NCI-H1930 (cell line): ENCODE measurements around the gene KISS1.

Source experiments
- DNase-seq, 2 experiments: peaks; one replicate each; lab custom pipeline; 2025; lab: John Stamatoyannopoulos, UW

Gene KISS1

DNA sequence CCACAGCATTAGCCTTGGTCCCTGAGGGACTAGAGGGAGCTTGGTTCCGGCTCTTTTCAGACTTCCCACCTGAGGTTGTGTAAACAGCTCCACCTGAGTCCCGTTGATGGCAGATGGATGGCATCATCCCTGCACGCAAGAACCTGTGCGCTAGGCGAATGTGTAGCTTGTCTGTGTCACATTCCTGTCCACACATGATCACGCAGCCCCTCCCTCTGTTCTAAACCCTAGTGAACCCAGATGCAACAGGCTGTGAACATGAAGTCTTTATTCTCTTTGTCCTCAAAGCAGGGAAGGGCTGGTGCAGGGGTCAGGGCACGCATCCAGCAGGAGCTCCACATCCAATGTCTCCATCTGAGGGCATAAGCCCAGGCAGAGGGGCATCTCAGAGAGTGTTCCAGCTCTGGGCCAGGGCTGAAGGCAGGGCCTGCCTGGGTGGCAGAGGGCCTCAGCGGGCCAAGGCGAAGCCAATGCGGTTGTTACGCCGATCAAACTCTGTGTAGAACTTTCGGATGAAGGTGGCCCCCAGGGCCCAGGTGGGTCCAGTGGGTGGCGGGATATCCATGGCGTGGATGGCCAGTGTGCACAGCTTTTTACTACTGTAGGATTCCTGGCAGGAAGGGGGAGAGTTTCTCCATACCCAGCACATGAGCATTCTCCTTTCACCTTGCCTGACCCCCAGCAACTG lies 41.6 kb downstream of the KISS1 start:
- no peak for DNase-seq

DNA sequence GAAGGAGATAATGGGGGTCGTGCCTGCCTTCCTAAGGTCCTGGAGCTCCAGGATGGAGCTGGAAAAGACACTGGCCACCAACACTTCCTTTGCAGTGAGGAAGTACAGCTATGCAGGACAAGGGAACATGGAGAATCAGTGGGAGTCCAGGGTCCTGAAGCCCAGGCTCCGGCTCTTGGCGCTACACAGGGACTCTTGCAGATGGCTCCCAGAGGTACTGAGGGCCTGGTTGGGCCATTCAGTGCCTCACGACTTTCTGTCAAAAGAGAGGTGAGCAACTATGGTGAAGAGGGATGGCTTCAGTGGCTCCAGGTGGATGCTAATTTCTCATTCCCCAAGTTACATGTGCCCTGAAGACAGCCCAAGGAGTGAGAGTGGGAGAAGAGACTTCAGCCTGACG lies 42.6 kb downstream of the KISS1 start:
- DNase-seq = no peak

DNA sequence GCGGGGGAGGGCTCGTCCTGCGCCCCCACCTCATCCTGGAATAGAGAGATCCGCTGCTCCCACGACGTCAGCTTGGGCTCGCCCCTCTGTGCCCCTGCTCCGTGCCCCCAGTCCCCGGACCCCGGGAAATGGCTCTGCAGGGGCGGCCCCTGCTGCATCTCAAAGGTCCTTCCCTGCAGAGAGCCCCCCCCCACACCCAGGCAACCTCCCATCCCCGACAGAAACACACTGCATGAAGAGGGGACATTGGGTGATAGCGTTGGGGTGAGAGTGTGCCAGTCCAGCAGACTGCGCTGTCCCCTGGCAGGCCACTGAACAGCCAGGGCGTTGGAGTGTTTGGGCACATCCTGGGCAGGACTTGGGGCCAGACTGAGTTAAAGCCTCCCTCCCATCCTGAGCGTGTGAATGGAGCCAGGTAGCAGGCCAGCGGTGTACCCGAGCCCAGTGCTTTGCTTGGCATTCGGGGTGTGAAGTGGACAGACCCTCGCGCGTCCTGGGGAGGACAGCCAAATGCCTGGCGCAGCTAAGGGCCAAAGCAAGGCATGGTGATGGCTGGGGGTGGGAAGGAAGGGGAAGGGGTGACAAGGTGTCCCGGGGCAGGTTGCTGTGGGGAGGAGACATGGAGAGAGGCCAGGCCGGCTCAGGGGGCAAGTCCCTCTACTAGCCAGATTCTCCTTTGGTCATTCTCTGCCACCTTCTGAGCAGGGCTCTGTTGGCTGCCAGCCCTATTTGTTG lies 43.8 kb downstream of the KISS1 start:
- no peak for DNase-seq

DNA sequence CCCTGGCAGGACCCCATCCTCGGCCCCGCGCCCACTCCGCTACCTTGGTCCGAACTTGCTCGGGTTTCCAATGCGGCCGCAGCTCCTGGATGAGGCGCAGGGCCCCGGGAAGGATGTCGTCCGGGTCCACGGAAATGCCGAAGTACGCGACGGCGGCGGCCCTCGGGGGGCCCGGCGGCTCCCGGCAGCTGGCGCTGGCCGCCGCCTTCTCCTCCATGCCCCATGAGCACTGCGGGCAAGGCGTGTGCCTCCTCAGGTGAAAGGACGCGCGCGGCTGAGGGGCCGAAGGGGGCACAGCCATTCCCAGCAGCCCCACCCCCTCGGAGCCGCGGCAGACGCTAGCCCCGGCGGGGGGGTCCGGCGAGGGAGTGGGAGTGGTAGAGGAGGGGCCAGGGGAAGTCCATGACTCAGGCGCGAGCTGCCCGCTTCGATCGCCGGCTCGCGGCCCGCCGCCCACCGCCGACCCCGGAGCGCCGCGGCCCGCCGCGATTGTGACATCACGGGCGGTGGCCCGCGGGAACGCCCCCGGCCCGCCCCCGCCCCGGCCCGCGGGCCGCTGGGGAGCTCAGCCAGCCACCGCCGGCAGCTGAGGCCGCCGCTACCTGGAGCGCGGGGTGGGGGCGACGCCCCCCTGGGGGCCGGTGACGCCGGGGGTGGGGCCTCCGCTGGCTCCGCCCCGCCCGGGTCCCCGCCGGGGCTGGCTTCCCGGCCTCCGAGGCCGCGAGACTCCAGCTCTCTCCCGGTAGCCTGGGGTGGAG lies 44.6 kb downstream of the KISS1 start, which contains the start of gene ETNK2:
Gene ETNK2 (minus strand): TSS at position 493 of the 758 bp plus-strand sequence. CDS start 192 bp downstream, at position 301.
- peak; percentile 60 to 69 for DNase-seq

DNA sequence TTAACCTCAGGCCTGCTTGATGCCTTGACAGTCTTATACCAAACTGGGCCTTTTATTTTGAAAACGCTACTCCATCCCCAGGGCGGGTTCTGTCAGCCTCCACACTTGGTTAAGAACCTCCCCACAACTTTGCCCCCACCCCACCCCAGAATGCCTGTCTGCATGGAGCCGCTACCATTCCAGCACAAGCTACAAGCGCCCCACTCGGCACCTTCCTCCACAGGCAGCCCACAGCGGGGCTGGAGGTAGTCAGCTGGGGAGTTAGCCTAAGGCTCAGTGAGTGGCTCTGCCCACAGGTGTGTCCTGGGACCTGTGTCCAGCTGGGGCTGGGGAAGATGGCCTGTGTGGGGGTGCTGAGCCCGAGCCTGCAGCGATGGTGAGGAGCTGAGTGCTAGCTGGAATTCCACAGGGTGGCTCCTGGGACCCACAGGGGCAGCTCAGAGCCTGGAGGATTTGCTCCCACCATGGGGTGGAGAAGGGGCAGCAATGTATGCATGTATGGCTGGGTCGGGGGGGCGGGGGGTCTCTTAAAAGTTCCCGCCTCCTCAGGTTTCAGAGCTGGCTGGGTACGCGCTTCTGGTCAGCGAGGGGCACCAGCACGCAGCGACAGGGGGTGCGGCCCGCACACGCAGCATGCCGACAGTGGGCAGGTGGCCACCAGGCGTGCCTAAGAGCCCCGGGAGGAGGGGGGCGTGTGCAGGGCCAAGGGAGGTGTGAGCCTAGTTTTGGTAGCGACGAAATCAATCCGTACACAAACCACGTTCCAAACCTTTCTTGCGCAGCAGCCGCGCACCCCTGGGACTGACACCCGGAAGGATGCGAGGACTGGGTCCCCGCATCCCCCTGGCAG lies 45.4 kb downstream of the KISS1 start:
- DNase-seq = no peak

DNA sequence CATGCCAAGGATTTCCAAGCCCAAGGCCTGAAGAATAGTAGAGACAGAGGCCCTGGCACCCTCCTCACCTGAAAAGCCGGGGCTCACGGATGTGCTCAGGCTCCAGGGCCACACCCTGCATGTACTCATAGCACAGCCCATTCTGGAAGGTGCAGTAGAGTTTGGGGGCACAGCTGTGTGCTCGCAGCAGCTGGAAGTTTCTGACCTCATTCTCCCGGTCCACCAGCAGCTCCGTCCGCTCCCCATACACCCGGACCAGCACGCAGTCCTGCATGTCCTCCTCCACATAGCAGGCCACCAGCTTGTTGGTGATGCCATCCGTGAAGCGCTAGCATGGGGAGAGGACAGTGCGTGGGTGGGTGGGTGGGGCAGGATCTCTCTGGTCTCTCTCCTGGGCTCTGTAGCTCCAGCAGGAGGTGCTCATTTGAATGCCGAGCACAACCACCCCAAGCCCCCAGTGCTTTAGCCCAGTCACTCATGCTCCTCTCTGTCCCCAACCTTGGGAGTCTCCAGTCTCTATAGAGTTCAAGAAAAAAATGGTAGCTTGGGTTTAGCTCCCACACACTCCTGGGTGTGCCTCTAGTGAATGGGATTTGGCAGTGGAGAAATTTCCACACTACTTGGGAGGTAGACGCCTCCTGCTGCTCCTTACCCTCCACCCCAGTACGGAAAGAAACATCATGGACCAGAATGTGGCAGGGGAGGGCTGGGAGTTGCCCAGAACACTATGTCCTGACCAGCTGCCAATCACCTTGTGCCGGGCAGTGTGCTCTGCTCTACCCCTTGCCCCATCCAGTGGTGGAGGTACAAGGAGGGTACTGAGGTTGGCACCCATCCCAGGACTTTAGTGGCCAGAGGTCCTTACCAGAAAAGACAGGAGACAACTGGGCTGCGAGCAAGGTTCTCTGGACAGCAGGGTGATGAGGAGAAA lies 46.4 kb downstream of the KISS1 start:
- DNase-seq = no peak

DNA sequence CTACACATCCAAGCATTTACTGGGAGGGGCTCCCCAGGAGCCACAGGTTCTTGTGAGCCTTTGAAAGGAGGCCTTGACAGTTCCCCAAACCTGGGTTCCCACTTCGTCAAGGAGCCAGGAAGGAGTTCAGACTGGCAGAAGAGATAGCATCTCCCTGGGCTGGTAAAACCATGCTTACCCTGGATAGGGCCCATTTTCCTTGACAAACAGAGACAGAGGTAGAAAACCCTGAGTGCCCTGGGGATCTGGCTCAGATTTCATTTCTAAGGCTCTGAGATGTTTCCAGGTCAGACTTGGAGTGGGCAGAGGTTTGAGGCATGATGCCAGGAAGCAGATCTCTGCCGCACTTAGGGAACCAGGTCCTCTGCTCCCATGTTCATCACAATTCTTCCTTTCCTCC lies 47.2 kb downstream of the KISS1 start:
- DNase-seq = no peak

DNA sequence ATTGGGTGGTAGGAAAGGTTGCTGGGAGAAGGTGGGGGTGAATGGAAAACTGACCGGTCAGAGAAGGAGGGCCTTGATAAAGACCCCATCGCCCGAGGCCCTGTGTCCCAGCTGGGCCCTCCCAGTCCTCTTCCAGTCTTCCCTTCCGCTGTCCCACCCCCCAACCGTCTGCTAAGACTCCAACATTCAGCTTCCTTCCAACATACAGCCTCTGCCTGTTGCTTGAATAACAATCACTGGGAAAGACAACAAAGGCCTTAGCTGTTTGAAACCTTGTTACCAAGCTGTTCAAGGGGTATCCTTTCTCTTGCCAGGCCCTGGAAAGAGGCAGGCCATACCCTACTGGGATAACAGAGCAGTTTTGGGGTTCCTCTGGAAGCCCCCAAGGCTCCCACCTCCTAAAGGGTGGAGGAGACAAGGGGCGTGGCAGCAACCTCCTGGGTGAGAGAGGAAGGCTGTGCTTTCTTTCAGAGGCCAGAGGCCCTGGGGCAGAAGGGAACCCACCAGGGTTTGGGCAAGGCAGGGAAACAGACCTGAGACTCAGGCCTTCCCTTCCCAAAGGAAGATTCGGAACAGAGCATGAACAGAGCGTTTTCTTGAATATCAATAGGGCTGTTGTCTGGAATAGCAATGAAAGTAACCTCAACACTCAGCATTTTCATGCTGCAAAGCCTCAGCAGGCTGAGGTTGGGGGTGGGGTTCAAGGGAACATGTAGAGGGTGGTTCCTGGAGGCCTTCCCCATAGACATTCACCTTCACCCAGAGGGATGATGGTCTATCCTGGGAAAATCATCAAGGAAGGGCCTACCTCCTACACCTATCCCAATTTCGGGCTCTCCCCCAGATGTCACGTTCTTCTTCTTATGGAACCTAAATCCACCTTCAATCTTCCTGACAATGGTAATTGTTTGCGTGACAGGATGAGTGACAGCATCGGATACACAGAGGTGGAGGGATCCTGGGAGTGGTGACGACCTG lies 48.6 kb downstream of the KISS1 start:
- DNase-seq = no peak

DNA sequence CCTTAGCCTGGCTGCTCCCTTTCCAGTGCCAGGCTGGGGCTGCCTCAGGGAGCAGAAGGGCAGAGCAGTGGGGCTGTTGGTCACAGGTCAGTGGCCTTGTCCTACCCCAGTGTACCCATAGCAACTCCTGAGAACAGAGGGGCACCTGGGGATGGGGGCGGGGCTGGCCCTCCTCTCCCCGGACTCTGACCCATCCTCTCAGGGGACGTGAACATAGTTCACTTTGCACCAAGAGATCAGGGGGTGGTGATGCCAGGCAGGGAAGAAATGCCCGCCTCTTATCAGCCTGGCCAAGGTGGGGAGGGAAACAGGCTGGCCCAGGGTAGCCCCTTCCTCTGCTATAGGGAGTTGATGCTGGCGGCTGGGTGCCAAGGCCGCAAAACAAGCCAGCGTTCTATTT lies 49.3 kb downstream of the KISS1 start:
- DNase-seq = no peak

DNA sequence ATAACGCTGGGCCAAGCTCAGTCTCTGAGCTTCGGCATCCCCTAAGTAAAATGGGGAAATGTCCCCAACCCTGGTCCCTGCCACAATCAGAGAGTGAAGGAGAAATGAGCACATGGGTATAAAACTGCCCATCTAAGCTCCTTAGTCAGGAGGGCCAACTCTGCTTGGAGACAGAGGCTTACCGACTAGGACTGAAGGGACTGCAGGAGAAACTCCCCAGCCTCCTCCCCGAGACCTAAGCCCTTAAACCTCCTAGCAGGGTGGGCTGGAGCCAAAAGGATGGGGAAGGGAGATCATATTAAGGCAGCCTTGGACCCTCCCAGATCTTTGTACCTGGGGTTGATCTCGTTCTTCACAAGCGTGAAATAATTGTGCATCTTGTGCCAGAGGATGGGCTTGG lies 50.0 kb downstream of the KISS1 start:
- no peak for DNase-seq

DNA sequence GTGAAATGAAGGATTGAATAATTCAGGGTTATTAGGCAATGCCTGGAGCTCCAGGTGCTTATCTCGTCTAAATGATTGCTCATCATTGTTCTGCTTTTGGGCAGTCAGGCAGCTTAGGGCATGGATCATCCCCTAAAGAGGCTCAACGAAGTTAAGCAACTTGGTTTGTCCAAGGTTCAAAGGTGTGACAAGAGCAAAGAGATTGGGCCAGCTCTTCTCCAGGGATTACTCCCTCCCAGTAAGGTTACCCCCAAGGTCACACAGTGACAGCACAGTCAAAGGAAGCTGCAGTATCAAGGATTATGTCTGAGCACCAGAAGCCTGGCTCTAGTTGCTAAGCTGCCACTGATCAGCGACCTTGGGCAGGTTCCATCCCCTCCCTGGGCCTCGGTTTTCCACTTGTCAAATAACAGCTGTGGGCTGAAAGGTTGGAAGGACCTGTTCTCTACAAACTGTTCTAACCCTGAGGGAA lies 51.2 kb downstream of the KISS1 start:
- no peak for DNase-seq

DNA sequence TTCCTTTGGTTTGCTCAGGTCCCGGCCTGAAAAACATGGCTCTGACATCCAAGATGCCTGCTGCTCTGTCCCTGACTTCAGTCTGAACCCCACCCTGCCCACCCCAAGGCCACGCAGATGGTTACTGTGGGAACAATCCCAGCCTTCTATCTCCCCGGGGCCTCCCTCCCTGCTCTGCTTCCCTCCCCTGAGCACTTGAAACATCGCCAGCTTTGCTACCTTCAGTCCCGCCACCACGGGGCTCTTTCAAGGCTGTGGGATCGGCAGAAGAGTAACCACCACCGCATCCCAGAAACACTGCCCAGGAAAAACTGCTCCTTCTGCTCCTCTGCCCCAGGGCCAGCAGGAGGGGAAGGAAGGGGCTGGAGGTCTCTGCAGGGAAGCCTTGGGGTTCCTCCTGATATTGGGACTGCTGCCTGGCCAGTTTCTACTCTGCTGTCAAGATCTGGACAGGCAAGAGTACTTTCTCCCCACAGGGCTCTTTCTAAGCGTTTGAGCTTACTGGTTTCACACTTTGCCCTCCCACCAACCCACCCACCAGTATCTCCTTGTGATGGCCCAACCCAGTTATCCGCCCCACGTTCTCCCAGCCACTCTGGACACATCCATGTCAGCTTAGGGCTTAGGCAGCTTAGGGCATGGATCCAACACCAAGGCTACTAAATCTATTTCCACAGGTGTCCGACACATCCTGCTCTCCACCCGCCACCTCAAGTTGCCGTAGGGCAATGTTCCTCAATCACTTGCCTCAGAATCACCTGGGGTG lies 52.8 kb downstream of the KISS1 start:
- DNase-seq = no peak

DNA sequence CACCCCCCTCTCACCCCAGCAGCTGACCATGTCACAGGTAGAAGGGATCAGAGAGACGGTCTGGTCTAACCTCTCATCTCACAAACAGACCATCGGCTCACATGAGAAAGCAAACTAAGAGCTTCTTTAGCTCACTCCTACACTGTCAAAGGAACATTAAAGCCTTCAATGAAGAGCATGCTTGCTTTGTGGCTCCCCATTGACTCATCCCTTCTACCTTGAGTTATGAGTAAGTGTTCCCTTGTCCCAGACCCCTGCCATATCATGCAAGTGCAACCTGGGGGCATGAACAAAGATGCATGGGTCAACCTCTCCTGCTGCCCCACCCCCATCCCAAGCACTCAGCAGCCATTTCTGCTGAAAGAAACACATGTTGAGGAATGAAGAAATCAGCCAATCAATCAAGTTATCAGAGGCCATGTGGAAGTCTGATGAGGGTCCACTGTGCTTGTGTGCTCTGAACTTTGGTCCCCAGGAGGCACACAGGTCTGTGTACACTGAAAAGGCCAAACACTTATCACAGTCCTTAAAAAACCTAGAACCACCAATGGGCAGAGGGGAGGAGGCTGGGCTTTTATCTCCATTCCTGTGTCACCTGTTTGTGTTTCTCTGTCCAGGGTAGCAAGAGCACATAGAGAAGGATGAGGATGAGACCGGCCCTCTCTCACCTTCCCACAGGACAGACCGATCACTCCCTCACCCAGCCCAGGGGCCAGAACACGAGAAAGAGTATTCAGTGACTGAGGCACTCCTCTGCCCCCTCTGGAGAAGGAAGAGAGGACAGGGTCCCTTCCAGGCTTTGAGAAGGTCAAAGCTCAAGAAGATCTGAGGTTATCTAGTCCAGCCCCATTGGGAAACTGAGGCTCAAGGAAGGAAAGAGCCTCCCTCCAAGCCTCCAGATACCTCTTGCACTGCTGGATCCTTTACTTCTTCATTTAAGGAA lies 54.0 kb downstream of the KISS1 start:
- no peak for DNase-seq

DNA sequence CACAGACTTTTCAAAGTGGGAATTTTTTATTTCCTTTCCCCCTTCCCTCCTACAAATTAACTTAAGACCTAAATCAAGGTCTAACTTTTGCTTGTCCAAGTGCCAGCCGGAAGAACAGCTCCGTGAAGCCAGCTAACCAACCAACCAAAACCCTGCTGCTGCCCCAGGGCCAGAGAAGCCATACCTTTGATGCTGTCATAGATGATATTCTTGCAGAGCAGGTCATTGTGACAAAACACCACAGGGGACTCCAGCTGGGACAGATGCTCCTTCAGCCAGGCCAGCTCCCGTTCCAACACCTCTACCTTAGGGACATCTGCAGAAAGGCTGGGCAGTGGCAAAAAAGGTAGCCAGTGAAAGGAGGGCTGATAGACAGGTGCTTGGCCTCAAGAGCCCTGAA lies 55.2 kb downstream of the KISS1 start:
- DNase-seq = no peak
